Limb (tissue), 2 donors: Measurements from ENCODE around the gene AQP9.
A peak's percentile ranks its signal among the peaks of the same experiment; 100 is the strongest.
"Not testable (repeated sequence)": the region's sequence is repeated elsewhere in the genome, so short reads cannot be mapped to it uniquely, and the experiment has no call there.

ENCODE experiments used
- DNase-seq, 2 donors: peaks; one replicate each; pipeline ENCODE4 v3.0.0-alpha.2; 2016; ENCODE audit errors: extremely low spot score in 2 of 2

The AQP9 gene, protein sequence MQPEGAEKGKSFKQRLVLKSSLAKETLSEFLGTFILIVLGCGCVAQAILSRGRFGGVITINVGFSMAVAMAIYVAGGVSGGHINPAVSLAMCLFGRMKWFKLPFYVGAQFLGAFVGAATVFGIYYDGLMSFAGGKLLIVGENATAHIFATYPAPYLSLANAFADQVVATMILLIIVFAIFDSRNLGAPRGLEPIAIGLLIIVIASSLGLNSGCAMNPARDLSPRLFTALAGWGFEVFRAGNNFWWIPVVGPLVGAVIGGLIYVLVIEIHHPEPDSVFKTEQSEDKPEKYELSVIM

DNA sequence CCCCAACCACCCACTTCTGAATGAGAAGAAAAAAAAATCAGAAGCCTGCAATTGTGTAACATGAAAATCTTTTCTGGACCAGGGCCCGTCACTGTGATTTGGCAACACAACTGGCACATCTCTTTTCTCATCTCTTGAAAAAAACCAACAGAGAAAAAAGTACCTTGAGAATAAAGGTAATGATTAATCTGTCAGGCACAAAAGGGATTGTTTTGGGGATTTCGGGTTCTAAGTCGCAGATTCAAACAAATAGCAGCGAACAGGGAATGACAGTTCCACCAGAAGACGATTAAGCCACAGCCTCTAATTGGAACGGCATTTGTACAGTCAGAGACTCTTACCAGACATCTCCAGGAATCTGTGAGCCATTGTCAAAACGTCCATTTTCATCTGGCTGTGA is at the start of gene AQP9:
Gene AQP9 (plus strand): TSS at position 276 of the 400 bp plus-strand sequence. CDS start 185 bp downstream, outside the sequence.
- no peak for DNase-seq

DNA sequence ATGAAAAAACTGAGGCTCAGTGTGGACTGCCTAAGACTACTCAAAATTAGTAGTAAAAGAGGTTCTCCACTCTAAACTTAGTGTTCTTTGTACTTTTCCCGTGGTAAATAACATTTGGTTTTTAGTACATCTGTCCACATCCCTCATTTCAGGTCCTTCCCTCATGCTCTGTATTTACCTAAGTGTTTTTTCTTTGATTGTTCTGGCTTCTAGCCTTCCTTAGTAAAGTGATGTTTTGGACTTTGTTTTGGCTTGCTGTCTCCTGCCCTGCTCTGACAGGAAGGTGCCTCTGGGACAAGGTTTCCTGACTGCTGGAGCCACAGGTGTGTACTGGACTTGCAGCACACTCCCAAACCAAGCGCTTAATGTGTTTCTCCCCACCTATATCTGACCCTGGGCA is 42.8 kb upstream of the AQP9 start:
- no peak for DNase-seq

DNA sequence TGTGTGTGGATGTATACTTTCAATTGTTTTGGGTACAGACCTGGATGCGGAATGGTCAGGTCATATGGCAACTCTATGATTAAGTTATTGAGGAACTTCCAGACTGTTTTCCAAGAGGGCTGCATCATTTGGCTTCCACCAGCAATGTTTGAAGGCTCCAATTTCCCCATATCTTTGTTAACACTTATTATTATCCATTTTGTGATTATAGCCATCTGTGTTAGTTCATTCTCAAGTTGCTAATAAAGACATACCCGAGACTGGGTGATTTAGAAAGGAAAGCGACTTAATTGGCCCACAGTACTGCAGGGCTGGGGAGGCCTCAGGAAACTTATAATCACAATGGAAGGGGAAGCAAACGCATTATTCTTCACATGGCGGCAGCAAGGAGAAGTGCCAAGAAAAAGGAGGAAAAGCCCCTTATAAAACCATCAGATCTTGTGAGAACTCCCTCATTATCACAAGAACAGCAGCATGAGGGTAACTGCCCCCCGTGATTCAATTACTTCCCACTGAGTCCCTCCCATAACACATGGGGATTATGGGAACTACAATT is 41.6 kb upstream of the AQP9 start:
- no peak for DNase-seq

DNA sequence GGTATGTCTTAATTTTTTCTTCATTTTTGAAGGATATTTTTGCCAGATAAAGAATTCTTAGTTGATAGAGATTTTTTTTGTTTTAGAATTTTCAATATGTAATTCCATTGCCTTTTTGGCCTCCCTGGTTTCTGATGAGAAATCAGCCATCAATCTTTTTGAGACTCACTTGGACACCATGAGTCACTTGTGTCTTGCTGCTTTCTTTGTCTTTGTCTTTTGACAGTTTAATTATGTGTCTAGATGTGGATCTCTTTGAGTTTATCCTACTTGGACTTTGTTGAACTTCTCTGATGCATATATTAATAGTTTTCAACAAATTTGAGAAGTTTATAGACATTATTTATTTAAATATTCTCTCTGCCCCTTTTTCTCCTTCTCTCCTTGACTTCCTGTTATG is 34.7 kb upstream of the AQP9 start:
- no peak for DNase-seq

DNA sequence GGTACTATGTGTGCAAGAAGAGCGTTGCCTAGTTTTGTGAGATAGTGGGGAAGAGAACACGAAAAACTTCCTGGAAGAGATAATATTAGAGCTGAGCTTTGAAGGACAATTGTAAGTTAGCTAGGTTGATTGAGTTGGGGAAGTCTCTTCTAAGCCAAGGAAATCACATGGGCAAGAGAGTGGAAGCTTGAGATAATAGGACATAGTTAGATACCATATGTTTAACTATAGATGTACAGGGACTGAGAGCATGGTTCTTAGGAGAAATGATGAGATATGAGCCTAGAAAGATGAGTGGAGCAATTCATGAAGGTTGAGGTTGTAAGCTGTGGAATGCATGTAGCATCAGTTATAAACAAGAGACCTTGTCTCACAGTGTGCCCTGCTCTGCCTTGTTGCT is 30.1 kb upstream of the AQP9 start:
- no peak for DNase-seq

DNA sequence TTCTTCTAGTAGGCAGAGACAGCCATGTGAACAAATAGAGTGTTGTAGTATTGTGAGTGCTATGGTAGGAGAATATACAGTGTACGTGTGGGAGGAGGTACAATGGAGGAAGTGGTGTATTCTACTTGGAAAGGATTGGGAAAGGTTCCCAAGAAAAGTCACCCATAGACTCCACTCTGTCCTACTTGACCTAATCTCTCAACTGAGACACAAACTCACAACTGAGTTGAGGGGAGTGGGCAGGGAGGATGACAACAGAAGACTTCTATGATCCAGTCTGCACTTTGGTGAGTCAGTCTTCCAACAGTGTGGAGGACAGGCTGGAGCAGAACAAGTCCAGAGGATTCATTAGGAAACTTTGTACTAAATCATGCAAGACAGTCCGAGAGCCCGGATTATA is 28.8 kb upstream of the AQP9 start:
- no peak for DNase-seq

DNA sequence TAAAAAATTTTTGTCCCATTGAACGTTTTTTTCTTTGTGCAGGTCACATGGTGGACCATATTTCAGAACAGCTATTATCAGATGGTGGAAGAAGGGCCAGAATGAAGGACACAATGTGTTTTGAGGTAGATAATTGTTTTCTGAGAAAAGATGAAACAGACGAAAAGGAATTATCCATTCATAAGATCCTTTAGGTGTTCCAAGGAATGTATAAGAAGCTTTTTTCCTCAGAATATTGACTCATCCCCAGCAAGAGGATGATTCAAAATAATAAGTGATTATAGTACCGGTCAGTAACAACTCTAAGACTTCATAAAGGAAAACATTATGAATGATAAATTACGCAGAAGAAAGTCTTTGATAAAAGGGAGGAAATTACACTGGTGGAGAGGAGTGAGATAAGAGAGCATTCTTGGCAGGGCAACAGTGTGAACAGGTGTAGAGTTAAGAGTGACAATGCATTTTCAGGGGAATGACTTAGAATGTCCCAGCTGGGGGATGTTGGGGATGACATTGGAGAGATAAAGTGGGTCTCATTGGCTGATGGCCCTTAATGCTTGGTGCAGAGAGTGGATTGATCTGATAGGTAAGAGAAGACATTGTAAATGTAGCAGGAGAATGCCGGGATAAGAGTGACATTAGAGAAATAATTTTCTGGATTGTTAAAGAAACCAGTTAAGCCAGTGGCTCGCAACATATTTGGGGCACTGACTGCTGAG is 27.0 kb upstream of the AQP9 start:
- DNase-seq, result no peak

DNA sequence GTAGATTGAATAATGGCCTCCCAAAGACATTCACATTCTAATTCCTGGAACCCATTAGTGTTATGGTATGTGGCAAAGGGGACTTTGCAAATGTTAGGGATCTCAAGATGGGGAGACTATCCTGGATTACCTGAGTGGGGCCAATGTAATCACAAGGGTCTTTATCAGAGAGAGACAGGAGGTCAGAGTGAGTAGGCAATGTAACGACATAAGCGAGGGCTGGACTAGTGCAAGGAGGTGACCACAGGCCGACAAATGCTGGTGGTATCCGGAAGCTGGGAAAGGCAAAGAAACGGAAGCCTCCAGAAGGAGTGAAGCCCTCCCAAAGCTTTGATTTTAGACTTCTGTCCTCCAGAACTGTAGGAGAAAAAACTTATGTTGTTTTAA is 26.5 kb upstream of the AQP9 start:
- no peak for DNase-seq

DNA sequence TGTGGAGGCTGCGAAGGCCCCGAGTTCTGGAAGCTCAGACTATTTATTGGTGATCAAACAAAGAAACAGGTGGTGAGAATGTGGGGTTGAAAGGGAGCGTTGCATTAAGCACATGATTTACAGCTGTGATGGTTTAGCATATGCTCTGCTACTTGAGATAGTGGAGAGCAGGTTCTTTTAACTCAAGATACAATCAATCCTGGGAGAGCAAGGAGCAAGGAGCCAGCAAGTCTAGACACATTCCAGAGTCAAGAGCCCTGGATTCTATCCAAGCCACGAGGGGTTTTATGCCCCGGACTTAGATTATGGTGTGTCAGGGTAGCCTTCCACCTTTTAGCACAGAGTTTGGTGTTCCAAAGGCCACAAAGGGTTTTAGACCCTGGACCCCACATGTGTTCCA is 24.8 kb upstream of the AQP9 start:
- DNase-seq, result not testable (repeated sequence)

DNA sequence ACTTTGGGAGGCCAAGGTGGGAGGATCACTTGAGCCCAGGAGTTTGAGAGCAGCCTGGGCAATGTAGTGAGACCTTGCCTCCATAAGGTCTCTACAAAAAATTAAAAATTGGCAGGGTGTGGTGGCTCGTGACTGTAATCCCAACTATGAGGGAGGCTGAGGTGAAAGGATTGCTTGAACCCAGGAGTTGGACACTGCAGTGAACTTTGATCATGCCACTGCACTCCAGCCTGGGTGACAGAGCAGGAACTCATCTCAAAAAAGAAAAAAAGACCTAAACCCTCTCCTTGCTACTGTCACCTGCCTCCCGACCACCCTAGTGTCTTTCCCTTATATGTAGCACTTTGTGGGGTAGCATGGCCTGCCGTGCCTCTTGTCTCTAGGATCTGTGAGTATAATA is 23.8 kb upstream of the AQP9 start:
- no peak for DNase-seq

DNA sequence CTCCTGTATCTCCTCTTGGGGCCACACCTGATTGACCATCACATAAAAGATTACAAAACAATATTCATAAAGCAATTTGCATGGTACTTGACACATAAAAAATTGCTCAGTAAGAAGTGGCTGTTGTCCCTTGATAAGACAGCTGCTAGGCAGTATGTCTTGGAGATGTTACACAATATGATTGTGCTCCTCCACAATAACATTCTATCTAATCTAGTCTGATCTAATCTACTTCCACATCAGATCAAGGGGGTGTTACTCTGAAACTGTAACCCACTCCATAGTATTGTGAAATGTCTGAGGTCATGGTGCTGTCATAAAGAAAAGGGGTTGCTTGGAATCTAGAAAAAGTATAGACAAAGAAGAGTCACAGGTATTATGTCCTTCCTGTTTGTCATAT is 23.4 kb upstream of the AQP9 start:
- no peak for DNase-seq

DNA sequence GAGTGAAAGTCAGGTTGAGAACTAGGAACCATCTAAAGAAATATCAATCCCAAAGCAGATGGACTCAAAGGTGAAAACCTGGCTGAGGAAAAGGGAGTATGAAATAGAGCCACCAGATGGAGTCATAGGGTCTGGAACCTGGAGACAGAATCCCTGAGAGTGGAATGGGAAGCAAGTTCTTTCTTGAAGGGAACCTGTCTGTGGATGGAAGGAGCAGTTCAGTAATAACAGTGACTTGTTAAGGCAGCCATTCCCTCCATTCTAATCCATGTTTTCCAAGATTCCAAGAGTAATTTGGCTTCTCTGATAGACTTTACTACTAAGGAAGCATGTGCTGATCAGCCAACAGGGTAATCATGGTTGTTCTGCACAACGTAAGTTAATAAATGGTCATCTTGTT is 22.5 kb upstream of the AQP9 start:
- DNase-seq, result no peak

DNA sequence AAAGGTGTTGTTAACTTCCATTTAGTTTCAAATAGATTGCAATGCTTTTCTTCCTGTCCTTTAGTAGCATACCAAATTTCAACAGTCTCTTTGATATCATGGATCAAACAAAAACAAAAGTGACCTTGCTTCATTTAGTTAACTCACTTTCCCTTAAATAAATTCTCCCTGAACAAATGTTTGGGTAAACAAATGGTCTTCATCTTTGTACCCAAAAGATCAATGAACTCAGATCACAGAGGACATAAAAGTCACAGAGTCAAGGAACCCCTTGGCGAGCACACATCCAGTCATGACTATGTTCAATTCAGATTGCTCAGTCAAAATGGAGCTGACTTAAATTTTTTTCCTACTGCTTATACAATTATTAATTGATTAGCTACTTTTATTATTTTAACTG is 20.6 kb upstream of the AQP9 start:
- no peak for DNase-seq

DNA sequence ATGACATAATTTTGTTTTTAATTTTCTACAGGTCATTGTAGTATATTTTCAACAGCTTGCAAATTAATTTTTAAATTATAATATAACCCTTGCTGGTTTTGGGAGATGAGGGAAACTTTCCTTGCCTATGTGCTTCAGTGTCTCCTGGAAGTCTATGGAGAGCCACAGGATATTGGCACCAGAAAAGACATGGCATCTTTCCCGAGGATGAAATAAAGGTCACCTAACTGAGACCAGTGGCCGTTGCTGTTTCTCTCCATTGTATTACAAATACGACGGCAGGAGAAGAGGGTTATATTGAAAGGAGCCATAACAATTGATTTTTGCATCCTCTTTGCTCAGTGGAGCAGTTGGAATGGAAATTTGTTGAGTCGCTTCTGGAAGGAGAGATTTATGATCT is 19.9 kb upstream of the AQP9 start:
- DNase-seq, result no peak

DNA sequence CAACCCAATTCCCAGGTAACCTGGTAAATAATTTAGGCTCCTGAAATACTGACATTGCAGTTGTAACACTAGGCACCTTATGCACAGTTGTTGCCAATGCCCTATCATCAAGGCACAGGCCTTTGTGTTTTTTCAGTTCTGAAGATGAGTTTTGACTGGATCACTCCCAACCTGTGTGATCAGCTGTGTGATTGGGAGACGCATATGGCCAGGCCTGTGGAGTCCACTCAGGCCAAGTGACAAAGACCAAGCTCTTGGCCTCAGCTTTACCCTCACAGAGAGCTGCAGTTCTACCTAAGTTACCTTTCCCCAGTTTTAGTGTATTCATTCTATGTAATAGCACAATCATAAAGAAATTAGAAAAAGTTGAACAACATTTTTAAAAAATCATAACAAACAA is 19.2 kb upstream of the AQP9 start:
- DNase-seq, result no peak

DNA sequence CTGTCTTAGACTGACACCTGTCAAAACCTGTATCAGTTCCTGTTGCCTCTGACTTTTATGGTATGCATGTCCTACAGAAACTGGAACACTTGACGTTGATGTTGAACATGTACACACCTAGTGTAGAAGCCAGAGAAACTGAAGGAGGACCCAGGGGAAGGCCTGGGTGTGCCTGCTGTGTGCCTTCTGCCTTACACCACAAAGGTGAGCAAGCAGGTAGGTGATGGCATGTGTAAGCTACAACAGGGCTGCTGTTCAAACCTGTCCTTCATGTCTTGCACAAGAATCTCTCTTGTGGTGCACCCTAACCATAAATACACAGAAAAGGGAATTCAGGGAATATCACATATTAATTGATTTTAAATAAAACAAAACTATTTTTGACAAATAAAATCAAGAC is 13.6 kb upstream of the AQP9 start:
- no peak for DNase-seq

DNA sequence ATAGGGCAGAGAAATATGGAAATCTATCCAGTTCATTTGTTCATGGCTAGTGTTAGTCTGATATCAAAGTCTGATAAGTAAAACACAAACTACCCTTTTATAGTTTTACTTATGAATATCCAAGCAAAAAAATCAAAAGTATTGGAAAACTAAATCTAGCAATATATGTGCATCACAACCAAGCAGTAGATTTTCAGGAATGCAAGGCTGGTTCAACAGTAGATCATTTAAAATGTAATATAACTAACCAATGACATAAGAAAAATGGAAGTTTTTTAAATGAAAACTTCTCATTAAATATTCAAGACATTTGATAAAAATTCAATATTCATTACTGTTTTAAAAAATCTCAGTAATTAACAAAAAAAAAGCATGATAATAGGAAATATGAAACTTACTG is 12.8 kb upstream of the AQP9 start:
- no peak for DNase-seq

DNA sequence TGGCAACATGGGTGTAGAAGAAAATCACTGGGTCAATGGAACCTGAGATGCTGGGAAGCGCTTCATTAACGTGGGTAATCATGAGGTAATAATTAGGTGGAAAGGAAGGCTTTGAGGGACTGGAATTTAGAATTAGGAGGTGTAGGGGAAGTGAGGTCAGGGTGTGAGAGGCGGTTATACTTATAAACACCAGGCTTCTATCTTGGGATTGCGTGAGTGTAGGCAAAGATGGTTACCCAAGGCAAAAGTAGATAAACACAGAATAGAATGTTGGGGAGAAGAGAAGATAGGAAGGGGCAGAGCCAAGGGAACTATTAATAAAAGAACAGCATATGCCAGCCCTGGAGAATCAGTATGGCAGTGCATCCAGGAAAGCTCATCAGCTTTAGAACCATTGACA is 3.3 kb upstream of the AQP9 start:
- no peak for DNase-seq

DNA sequence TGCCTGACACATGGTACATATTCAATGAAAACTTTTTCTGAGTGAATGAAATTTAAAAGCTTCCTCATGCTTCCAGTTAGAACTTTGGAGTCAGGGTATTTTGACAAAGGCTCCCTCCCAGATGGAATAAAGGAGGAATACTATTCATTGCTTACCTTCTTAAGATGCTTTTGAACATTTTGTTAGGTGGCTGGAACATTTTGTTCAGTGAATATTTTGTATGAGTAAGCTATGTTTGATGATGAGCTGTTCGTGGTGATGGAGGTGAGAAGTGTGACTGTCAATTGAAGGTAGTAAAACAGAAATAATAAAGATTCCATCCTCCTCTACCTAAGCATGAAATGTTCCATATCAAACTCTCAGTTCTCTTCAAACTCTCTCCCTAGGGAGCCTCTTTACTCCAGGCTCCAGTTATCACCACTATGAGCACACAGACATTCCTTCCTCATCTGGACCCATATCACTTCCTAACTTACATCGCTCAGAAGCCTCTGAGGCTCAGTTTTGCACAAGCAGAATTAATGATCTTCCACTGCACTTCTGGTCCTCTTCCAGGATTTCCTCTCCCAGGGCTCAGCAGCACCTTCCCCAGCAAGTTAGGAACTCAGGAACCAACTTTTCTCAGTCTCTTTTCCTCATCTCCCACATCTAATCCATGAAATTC is 2.5 kb upstream of the AQP9 start:
- DNase-seq, result no peak

DNA sequence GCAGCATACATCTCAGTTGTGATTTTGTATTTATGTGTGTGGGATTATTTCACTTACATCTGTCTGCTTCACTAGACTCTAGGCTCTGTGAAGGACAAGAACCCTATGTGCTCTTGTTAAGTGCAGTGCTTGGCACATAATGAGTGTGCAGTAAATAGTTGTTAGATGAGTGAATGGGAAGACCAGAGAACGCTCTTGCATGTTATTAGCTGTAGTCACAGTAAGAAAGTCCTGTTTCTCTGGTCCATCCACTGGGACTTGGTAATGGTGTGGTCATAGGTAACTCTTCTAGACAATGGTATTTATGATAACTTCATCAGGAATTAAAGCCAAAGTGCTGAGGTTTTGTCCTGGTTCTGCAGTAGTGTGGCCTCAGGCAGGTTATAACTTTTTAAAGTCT is 1.4 kb upstream of the AQP9 start:
- no peak for DNase-seq

DNA sequence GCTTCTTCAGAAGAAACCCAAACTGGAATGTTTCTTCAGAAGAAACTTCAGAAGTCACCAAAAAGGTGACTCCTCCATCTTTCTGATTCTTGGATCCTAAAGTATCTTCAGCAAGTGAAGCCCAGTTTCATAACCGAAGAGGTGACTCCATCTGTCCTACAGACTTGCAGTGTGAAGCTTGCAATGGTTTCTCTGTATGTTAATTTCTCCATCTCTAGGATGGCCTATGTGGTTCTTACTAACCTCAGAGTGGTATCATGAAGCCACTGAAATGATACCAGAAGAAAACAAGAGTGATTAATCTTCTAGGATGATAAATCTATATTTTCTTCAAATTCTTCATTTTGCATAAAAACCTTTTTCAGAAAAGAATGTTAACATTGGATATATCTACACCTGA is 495 bp upstream of the AQP9 start:
- no peak for DNase-seq

DNA sequence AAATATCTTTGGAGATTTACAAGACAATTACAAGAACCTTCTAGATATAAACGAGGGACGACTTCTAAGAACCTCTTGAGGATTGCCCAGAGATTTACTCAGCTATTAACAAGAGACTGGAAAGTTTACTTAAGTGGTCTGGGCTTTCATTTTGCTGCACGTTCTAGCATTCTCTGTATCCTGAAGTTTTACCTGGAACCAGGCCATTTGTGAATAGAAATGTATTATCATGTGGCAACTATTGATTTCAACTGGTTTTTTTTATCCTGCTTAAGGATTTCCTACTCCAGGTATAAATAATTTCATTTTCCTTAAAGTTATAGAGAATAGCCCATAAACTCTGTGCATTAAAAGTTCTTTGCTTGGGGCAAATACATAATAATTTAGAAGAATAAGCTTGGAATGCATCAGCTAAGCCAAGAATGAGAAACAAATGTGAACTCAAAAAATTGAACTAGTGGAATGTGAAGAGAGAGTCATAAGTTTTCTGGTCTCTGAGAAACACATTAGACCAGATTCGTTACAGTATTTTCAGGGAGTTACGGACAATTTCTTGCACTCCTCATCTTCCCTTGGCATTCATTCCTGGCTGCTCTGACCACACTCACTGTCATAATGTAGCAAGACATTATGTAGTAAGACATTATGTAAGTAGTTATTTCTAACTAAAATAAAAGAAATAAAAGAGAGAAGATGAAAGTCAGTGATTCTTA is 1.3 kb downstream of the AQP9 start:
- peak in 1 of 2 donors; percentile 55 for DNase-seq
